ENCODE results near the gene TSPAN5.
A peak's percentile ranks its signal among the peaks of the same experiment; 100 is the strongest.

Gene TSPAN5

GRCh38 chr4:98572697-98573096, 85.7 kb downstream of the TSPAN5 start:
- Mint-ChIP-seq H3K9me3 (no peaks in the 10 kb centered on the region), H3K4me1 (peaks cover 22% of the 10 kb centered on the region), H3K36me3 (no peaks in the 10 kb centered on the region), H3K27ac (no peak overlapping the region), H3K4me3 (no peak overlapping the region)
- no peak for DNase-seq (ENCODE audit: low spot score in 2 of 2)
- no peak for ATAC-seq

GRCh38 chr4:98571161-98571786, 87.1 kb downstream of the TSPAN5 start:
- no peak overlapping the region for H3K4me3 Mint-ChIP-seq
- ATAC-seq, result no peak

GRCh38 chr4:98570151-98570797, 88.1 kb downstream of the TSPAN5 start:
- DNase-seq (ENCODE audit: low spot score in 2 of 2), result no peak
- Mint-ChIP-seq H3K9me3 (no peaks in the 10 kb centered on the region), H3K27ac (no peak overlapping the region), H3K4me1 (peaks cover 27% of the 10 kb centered on the region), H3K4me3 (no peak overlapping the region), H3K36me3 (no peaks in the 10 kb centered on the region)
- no peak for ATAC-seq

More at GRCh38 chr4:98571161-98571786, 87.1 kb downstream of the TSPAN5 start:
- peaks cover 21% of the 10 kb centered on the region for H3K4me1 Mint-ChIP-seq
- no peak overlapping the region for H3K27ac Mint-ChIP-seq
- H3K9me3 Mint-ChIP-seq, result no peaks in the 10 kb centered on the region
- DNase-seq (ENCODE audit: low spot score in 2 of 2), result no peak
- H3K36me3 Mint-ChIP-seq, result no peaks in the 10 kb centered on the region

- H3K36me3 Mint-ChIP-seq, result no peaks in the 10 kb centered on the region
- DNase-seq (ENCODE audit: low spot score in 2 of 2), result no peak
- no peaks in the 10 kb centered on the region for H3K9me3 Mint-ChIP-seq
- H3K4me3 Mint-ChIP-seq, result no peak overlapping the region
- ATAC-seq, result no peak
- peaks cover 27% of the 10 kb centered on the region for H3K4me1 Mint-ChIP-seq
- H3K27ac Mint-ChIP-seq, result peak overlapping the region; percentile 51
These were observed 89.3 kb downstream of the TSPAN5 start for GRCh38 chr4:98568941-98569663.

GRCh38 chr4:98567611-98568010, 90.8 kb downstream of the TSPAN5 start:
- H3K36me3 Mint-ChIP-seq, result no peaks in the 10 kb centered on the region
- no peak overlapping the region for H3K4me3 Mint-ChIP-seq
- ATAC-seq, result no peak
- no peaks in the 10 kb centered on the region for H3K9me3 Mint-ChIP-seq
- DNase-seq (ENCODE audit: low spot score in 2 of 2), result no peak
- peak overlapping the region; percentile 26 for H3K27ac Mint-ChIP-seq
- H3K4me1 Mint-ChIP-seq, result peaks cover 27% of the 10 kb centered on the region

GRCh38 chr4:98566361-98567008, 91.9 kb downstream of the TSPAN5 start:
- no peak for DNase-seq (ENCODE audit: low spot score in 2 of 2)
- no peak overlapping the region for H3K4me3 Mint-ChIP-seq
- ATAC-seq, result no peak
- no peak overlapping the region for H3K27ac Mint-ChIP-seq
- no peaks in the 10 kb centered on the region for H3K9me3 Mint-ChIP-seq
- H3K36me3 Mint-ChIP-seq, result no peaks in the 10 kb centered on the region
- H3K4me1 Mint-ChIP-seq, result peaks cover 27% of the 10 kb centered on the region

- H3K36me3 Mint-ChIP-seq, result no peaks in the 10 kb centered on the region
- no peak overlapping the region for H3K4me3 Mint-ChIP-seq
- ATAC-seq (no peak), DNase-seq (ENCODE audit: low spot score in 2 of 2) (no peak)
- H3K9me3 Mint-ChIP-seq, result no peaks in the 10 kb centered on the region
- no peak overlapping the region for H3K27ac Mint-ChIP-seq
- peaks cover 25% of the 10 kb centered on the region for H3K4me1 Mint-ChIP-seq
These were observed 92.6 kb downstream of the TSPAN5 start for GRCh38 chr4:98565681-98566301.

GRCh38 chr4:98564852-98565251, 93.6 kb downstream of the TSPAN5 start:
- Mint-ChIP-seq H3K27ac (no peak overlapping the region), H3K4me1 (peaks cover 18% of the 10 kb centered on the region), H3K9me3 (no peaks in the 10 kb centered on the region), H3K4me3 (no peak overlapping the region), H3K36me3 (no peaks in the 10 kb centered on the region)
- DNase-seq (ENCODE audit: low spot score in 2 of 2), result no peak
- no peak for ATAC-seq

GRCh38 chr4:98560321-98560720, 98.1 kb downstream of the TSPAN5 start:
- ATAC-seq, result no peak
- no peak overlapping the region for H3K27ac Mint-ChIP-seq

GRCh38 chr4:98558471-98559169, 99.8 kb downstream of the TSPAN5 start:
- DNase-seq (ENCODE audit: low spot score in 2 of 2) (no peak), ATAC-seq (no peak)
- H3K4me1 Mint-ChIP-seq, result no peaks in the 10 kb centered on the region

More at GRCh38 chr4:98560321-98560720, 98.1 kb downstream of the TSPAN5 start:
- Mint-ChIP-seq H3K4me1 (no peaks in the 10 kb centered on the region), H3K36me3 (no peaks in the 10 kb centered on the region), H3K9me3 (no peaks in the 10 kb centered on the region), H3K4me3 (no peak overlapping the region)
- no peak for DNase-seq (ENCODE audit: low spot score in 2 of 2)

GRCh38 chr4:98557194-98557892, 101.1 kb downstream of the TSPAN5 start:
- no peak overlapping the region for H3K27ac Mint-ChIP-seq
- H3K9me3 Mint-ChIP-seq, result no peaks in the 10 kb centered on the region
- H3K4me1 Mint-ChIP-seq, result peaks cover under 1% of the 10 kb centered on the region
- ATAC-seq, result no peak
- DNase-seq (ENCODE audit: low spot score in 2 of 2), result no peak
- H3K36me3 Mint-ChIP-seq, result no peaks in the 10 kb centered on the region
- no peak overlapping the region for H3K4me3 Mint-ChIP-seq

More at GRCh38 chr4:98558471-98559169, 99.8 kb downstream of the TSPAN5 start:
- H3K4me3 Mint-ChIP-seq, result no peak overlapping the region
- H3K36me3 Mint-ChIP-seq, result no peaks in the 10 kb centered on the region
- H3K9me3 Mint-ChIP-seq, result no peaks in the 10 kb centered on the region
- H3K27ac Mint-ChIP-seq, result no peak overlapping the region

GRCh38 chr4:98556451-98556850, 102.0 kb downstream of the TSPAN5 start:
- DNase-seq (ENCODE audit: low spot score in 2 of 2) (no peak), ATAC-seq (no peak)
- H3K36me3 Mint-ChIP-seq, result no peaks in the 10 kb centered on the region
- peaks cover 7% of the 10 kb centered on the region for H3K4me1 Mint-ChIP-seq
- peaks cover 3% of the 10 kb centered on the region for H3K9me3 Mint-ChIP-seq
- H3K27ac Mint-ChIP-seq, result no peak overlapping the region
- no peak overlapping the region for H3K4me3 Mint-ChIP-seq

GRCh38 chr4:98555798-98556445, 102.5 kb downstream of the TSPAN5 start:
- Mint-ChIP-seq H3K4me1 (peaks cover 7% of the 10 kb centered on the region), H3K9me3 (peaks cover 3% of the 10 kb centered on the region), H3K27ac (no peak overlapping the region), H3K36me3 (no peaks in the 10 kb centered on the region), H3K4me3 (no peak overlapping the region)
- DNase-seq (ENCODE audit: low spot score in 2 of 2) (no peak), ATAC-seq (no peak)
